ENCODE measurements around the gene OR1E1. TPM values are rescaled to one million over a fixed set of nuclear protein-coding genes. Genes with fewer than 3 reads are reported as not detected.
"Not testable (repeated sequence)": the region's sequence is repeated elsewhere in the genome, so short reads cannot be mapped to it uniquely, and the experiment has no call there.

Gene OR1E1
- total RNA-seq, 2 donors from 2014 or later = not detected

DNA sequence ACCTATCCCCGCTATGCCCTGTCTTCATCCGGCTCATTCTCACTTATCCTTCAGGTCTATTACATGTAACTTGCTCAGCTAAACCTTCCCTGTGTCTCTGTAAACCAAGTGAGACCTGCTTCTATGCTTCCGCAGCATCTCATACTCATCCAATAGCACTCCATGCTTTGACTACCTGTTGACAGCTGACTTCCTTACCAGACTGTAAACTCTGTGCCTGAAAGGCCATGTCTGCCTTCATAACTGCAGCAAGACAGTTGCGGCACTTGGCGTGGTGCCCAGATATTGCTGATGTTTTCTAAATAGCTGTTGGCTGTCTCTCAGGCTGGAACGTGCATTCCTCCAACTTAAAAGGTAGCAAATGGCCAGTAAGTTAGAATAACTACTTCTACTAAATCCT, 1.8 kb upstream of the OR1E1 start:
- intact Hi-C loops (cut with DNase I) = no loop called here
- no peaks in the 10 kb centered on the region for H3K4me1 ChIP-seq (replicated peaks)
- no peak for DNase-seq (ENCODE audit: low spot score)
- H3K4me3 ChIP-seq = no peak overlapping the region
- 52% methylated on average over 6 of the region's 6 CpGs for WGBS
- no peaks in the 10 kb centered on the region for H3K27me3 ChIP-seq (replicated peaks; ENCODE audit: insufficient read depth)
- no peak overlapping the region for H3K27ac ChIP-seq
- no peaks in the 10 kb centered on the region for H3K9me3 ChIP-seq
- TF ChIP-seq POLR2A (IDR thresholded peaks at IDR 0.05) (no peak), POLR2AphosphoS5 (IDR thresholded peaks at IDR 0.05) (no peak)
- TF ChIP-seq, protein P1, sequence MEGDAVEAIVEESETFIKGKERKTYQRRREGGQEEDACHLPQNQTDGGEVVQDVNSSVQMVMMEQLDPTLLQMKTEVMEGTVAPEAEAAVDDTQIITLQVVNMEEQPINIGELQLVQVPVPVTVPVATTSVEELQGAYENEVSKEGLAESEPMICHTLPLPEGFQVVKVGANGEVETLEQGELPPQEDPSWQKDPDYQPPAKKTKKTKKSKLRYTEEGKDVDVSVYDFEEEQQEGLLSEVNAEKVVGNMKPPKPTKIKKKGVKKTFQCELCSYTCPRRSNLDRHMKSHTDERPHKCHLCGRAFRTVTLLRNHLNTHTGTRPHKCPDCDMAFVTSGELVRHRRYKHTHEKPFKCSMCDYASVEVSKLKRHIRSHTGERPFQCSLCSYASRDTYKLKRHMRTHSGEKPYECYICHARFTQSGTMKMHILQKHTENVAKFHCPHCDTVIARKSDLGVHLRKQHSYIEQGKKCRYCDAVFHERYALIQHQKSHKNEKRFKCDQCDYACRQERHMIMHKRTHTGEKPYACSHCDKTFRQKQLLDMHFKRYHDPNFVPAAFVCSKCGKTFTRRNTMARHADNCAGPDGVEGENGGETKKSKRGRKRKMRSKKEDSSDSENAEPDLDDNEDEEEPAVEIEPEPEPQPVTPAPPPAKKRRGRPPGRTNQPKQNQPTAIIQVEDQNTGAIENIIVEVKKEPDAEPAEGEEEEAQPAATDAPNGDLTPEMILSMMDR (IDR thresholded peaks at IDR 0.05) = no peak
- H3K36me3 ChIP-seq = no peaks in the 10 kb centered on the region

GRCh38 chr17:3397801-3398200, 409 bp downstream of the OR1E1 start:
- H3K4me1 ChIP-seq (replicated peaks); H3K27ac ChIP-seq; H3K36me3 ChIP-seq; H3K9me3 ChIP-seq; H3K4me3 ChIP-seq; intact Hi-C loops (cut with DNase I); H3K27me3 ChIP-seq (replicated peaks; ENCODE audit: insufficient read depth); DNase-seq (ENCODE audit: low spot score): not testable (repeated sequence)
- 50% methylated on average over 7 of the region's 7 CpGs for WGBS

- intact Hi-C loops (cut with DNase I) = no loop called here
- TF ChIP-seq POLR2A (IDR thresholded peaks at IDR 0.05) (no peak), POLR2AphosphoS5 (IDR thresholded peaks at IDR 0.05) (no peak)
- TF ChIP-seq, protein P1 (IDR thresholded peaks at IDR 0.05) = no peak
- no peaks in the 10 kb centered on the region for H3K27me3 ChIP-seq (replicated peaks; ENCODE audit: insufficient read depth)
- no peaks in the 10 kb centered on the region for H3K9me3 ChIP-seq
- no peak overlapping the region for H3K4me3 ChIP-seq
- H3K36me3 ChIP-seq = no peaks in the 10 kb centered on the region
- H3K4me1 ChIP-seq (replicated peaks) = no peaks in the 10 kb centered on the region
- no peak for DNase-seq (ENCODE audit: low spot score)
- no peak overlapping the region for H3K27ac ChIP-seq
- WGBS = 73% methylated on average over 4 of the region's 4 CpGs
These were observed 8.4 kb downstream of the OR1E1 start for GRCh38 chr17:3389791-3390190.

GRCh38 chr17:3385869-3386816, 12.1 kb downstream of the OR1E1 start, which contains the start of gene OR3A2:
Gene OR3A2, minus strand, starts transcription at chr17:3386308.
- Histone ChIP-seq H3K36me3 (no peaks in the 10 kb centered on the region), H3K4me1 (replicated peaks) (no peaks in the 10 kb centered on the region), H3K27me3 (replicated peaks; ENCODE audit: insufficient read depth) (no peaks in the 10 kb centered on the region), H3K27ac (no peak within 1 kb of the TSS), H3K9me3 (no peaks in the 10 kb centered on the region), H3K4me3 (no peak within 1 kb of the TSS)
- TF ChIP-seq POLR2A (IDR thresholded peaks at IDR 0.05) (no peak), POLR2AphosphoS5 (IDR thresholded peaks at IDR 0.05) (no peak)
- TF ChIP-seq, protein P1 (IDR thresholded peaks at IDR 0.05) = no peak
- WGBS = 30% methylated on average over 92 of the region's 92 CpGs
- intact Hi-C loops (cut with DNase I) = no loop called here
- no peak for DNase-seq (ENCODE audit: low spot score)

GRCh38 chr17:3381957-3382356, 16.3 kb downstream of the OR1E1 start:
- intact Hi-C loops (cut with DNase I) = no loop called here
- Histone ChIP-seq H3K4me1 (replicated peaks) (no peaks in the 10 kb centered on the region), H3K27me3 (replicated peaks; ENCODE audit: insufficient read depth) (no peaks in the 10 kb centered on the region), H3K4me3 (no peak overlapping the region), H3K27ac (no peak overlapping the region), H3K36me3 (no peaks in the 10 kb centered on the region), H3K9me3 (no peaks in the 10 kb centered on the region)
- WGBS = 75% methylated on average over 5 of the region's 5 CpGs
- no peak for DNase-seq (ENCODE audit: low spot score)
- TF ChIP-seq, protein P1 (IDR thresholded peaks at IDR 0.05) = no peak
- TF ChIP-seq POLR2A (IDR thresholded peaks at IDR 0.05) (no peak), POLR2AphosphoS5 (IDR thresholded peaks at IDR 0.05) (no peak)
